HG03565 (cell line): ENCODE measurements around the gene LGALS8.
"Not testable (repeated sequence)": the region's sequence is repeated elsewhere in the genome, so short reads cannot be mapped to it uniquely, and the experiment has no call there.

Experiments
- ATAC-seq: cut with Tn5 transposase; IDR thresholded peaks from one replicate; pipeline ENCODE4 v1.9.1; 2021; ENCODE audit warnings: mild to moderate bottlenecking, moderate library complexity; ENCODE audit not compliant: unreplicated experiment

The LGALS8 gene

GRCh38 chr1:236580404-236580803, 56.6 kb downstream of the LGALS8 start:
- ATAC-seq: not testable (repeated sequence)

- no peak for ATAC-seq
Observed at GRCh38 chr1:236581528-236581927, 57.7 kb downstream of the LGALS8 start.

DNA sequence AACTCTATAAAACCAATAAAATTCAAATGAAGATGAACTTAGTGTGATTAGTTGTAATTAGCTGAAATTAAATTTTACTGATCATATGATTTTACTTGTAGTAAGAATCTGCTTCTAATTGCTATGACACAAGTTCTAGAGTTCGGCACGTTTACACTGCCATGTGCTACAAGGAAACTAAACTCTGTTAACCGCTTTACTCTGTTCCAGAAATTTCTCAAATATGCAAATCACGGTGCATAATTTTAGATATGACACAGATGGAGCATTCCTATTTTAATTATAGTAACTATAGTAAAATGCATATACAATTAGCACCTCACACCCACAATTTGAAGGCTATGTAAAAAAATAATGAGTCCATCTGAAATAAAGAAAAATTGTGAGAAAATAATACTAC, 65.7 kb downstream of the LGALS8 start:
- ATAC-seq: no peak

DNA sequence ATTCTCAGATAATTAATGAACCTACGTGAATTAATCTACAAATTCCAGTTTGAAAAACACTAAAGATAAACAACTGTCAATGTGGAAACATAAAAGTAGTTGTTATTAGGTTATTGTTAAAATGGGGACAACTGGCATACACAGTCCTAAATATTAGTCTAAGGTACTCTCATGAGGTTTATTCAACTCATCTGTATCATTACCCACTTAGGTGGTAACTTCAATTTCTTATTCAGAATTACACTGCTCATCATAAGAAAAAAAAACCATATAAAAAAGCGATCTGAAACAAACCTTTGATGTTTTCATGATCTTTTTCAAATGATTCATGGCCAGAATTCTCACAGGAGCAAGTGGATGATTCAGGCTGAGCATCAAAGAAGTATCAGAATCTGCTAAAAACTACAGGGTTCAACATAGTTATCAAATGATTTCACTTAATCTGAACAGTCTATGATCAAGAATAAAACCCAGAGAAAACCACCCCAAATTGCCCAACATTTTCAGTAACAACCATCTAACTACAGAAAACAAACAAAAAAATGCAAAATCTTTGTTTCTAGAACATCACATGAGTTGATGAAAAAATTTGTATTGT, 66.9 kb downstream of the LGALS8 start:
- ATAC-seq: no peak

- ATAC-seq: no peak
Observed at GRCh38 chr1:236602171-236602570, 78.4 kb downstream of the LGALS8 start.
